GM18499 (cell line): ENCODE results near the gene ACP3.

Experiments
- ATAC-seq: cut with Tn5 transposase; IDR thresholded peaks from one replicate; pipeline ENCODE4 v1.9.1; 2021; ENCODE audit warnings: moderate number of reproducible peaks; ENCODE audit not compliant: insufficient read depth, unreplicated experiment

Gene ACP3

GRCh38 chr3:132401255-132401654, 84.0 kb downstream of the ACP3 start:
- no peak for ATAC-seq

GRCh38 chr3:132404276-132404675, 87.1 kb downstream of the ACP3 start:
- no peak for ATAC-seq

- ATAC-seq = no peak
Observed at GRCh38 chr3:132405188-132405587, 88.0 kb downstream of the ACP3 start.

- no peak for ATAC-seq
Observed at GRCh38 chr3:132405609-132406299, 88.5 kb downstream of the ACP3 start.

- ATAC-seq = no peak
Observed at GRCh38 chr3:132406587-132406986, 89.4 kb downstream of the ACP3 start.

- no peak for ATAC-seq
Observed at GRCh38 chr3:132407025-132407424, 89.8 kb downstream of the ACP3 start.
